ENCODE measurements around the gene TLR4.

TLR4 gene

GRCh38 chr9:117739206-117739605 lies 35.0 kb downstream of the TLR4 start:
- Histone ChIP-seq H3K27ac (no peak overlapping the region), H3K4me3 (no peak overlapping the region)

GRCh38 chr9:117739624-117740347 lies 35.6 kb downstream of the TLR4 start:
- H3K4me3 ChIP-seq, result no peak overlapping the region
- no peak overlapping the region for H3K27ac ChIP-seq

- H3K4me3 ChIP-seq, result no peak overlapping the region
- peak overlapping the region in 1 of 21 experiments; percentile 17 for H3K27ac ChIP-seq
Observed at GRCh38 chr9:117742131-117742530, 37.9 kb downstream of the TLR4 start.

- Histone ChIP-seq H3K4me3 (no peak overlapping the region), H3K27ac (no peak overlapping the region)
Observed at GRCh38 chr9:117744369-117744768, 40.2 kb downstream of the TLR4 start.

- Histone ChIP-seq H3K4me3 (peak overlapping the region; percentile 11 to 34 (median 16)), H3K27ac (peak overlapping the region in 3 of 21 experiments; percentile 36 to 49 (median 42))
Observed at GRCh38 chr9:117744856-117745389, 40.7 kb downstream of the TLR4 start.

- Histone ChIP-seq H3K4me3 (no peak overlapping the region), H3K27ac (no peak overlapping the region)
Observed at GRCh38 chr9:117745598-117745997, 41.4 kb downstream of the TLR4 start.

GRCh38 chr9:117746263-117746662 lies 42.1 kb downstream of the TLR4 start:
- Histone ChIP-seq H3K4me3 (no peak overlapping the region), H3K27ac (no peak overlapping the region)

GRCh38 chr9:117747386-117747970 lies 43.3 kb downstream of the TLR4 start:
- Histone ChIP-seq H3K27ac (no peak overlapping the region), H3K4me3 (no peak overlapping the region)

- Histone ChIP-seq H3K27ac (no peak overlapping the region), H3K4me3 (no peak overlapping the region)
Observed at GRCh38 chr9:117750401-117750800, 46.2 kb downstream of the TLR4 start.

GRCh38 chr9:117752894-117753293 lies 48.7 kb downstream of the TLR4 start:
- no peak overlapping the region for H3K4me3 ChIP-seq
- H3K27ac ChIP-seq, result no peak overlapping the region

GRCh38 chr9:117757561-117758190 lies 53.5 kb downstream of the TLR4 start:
- no peak overlapping the region for H3K27ac ChIP-seq

GRCh38 chr9:117763314-117763713 lies 59.1 kb downstream of the TLR4 start:
- no peak overlapping the region for H3K4me3 ChIP-seq
- H3K27ac ChIP-seq, result no peak overlapping the region

More at GRCh38 chr9:117757561-117758190, 53.5 kb downstream of the TLR4 start:
- no peak overlapping the region for H3K4me3 ChIP-seq

GRCh38 chr9:117768750-117769395 lies 64.7 kb downstream of the TLR4 start:
- H3K4me3 ChIP-seq, result no peak overlapping the region
- H3K27ac ChIP-seq, result no peak overlapping the region

GRCh38 chr9:117771136-117771535 lies 66.9 kb downstream of the TLR4 start:
- no peak overlapping the region for H3K4me3 ChIP-seq
- no peak overlapping the region for H3K27ac ChIP-seq

- H3K27ac ChIP-seq, result no peak overlapping the region
- H3K4me3 ChIP-seq, result no peak overlapping the region
Observed at GRCh38 chr9:117772960-117773359, 68.8 kb downstream of the TLR4 start.

Measured in skin epidermis (tissue), 12 donors.